Activated CD8-positive, alpha-beta memory T cell treated with anti-CD3 and anti-CD28 coated beads, Interleukin-2, amount 50 U/mL, for 1 hour (primary cell): Measurements from ENCODE around the gene SLC43A3.

Experiments
- DNase-seq: peaks from one replicate; pipeline ENCODE4 v3.0.0-alpha.2; 2020; ENCODE audit errors: extremely low read depth

The SLC43A3 gene

GRCh38 chr11:57426929-57427726 is at the start of gene SLC43A3:
TSS of gene SLC43A3 (minus strand) at chr11:57427121. CDS start at chr11:57426172, 949 bp downstream.
- DNase-seq, result no peak

GRCh38 chr11:57476047-57476756 is 49.3 kb upstream of the SLC43A3 start:
- no peak for DNase-seq

GRCh38 chr11:57475671-57476046 is 48.7 kb upstream of the SLC43A3 start:
- no peak for DNase-seq

GRCh38 chr11:57475191-57475590 is 48.3 kb upstream of the SLC43A3 start:
- DNase-seq, result no peak

- DNase-seq, result no peak
These were observed 47.8 kb upstream of the SLC43A3 start for GRCh38 chr11:57474803-57475115.

- no peak for DNase-seq
These were observed 47.3 kb upstream of the SLC43A3 start for GRCh38 chr11:57474017-57474802.

GRCh38 chr11:57473285-57473841 is 46.4 kb upstream of the SLC43A3 start:
- no peak for DNase-seq

GRCh38 chr11:57471496-57471895 is 44.6 kb upstream of the SLC43A3 start:
- DNase-seq, result no peak

- DNase-seq, result no peak
These were observed 42.3 kb upstream of the SLC43A3 start for GRCh38 chr11:57469268-57469667.

GRCh38 chr11:57468276-57468675 is 41.4 kb upstream of the SLC43A3 start:
- DNase-seq, result no peak

GRCh38 chr11:57467508-57468157 is 40.7 kb upstream of the SLC43A3 start:
- no peak for DNase-seq

GRCh38 chr11:57466680-57467079 is 39.8 kb upstream of the SLC43A3 start:
- DNase-seq, result no peak

- no peak for DNase-seq
These were observed 37.7 kb upstream of the SLC43A3 start for GRCh38 chr11:57464539-57465181.

- DNase-seq, result no peak
These were observed 37.0 kb upstream of the SLC43A3 start for GRCh38 chr11:57463671-57464538.

- DNase-seq, result no peak
These were observed 35.7 kb upstream of the SLC43A3 start for GRCh38 chr11:57462597-57462996.

GRCh38 chr11:57461841-57462489 is 35.0 kb upstream of the SLC43A3 start:
- DNase-seq, result no peak

GRCh38 chr11:57460758-57461749 is 34.1 kb upstream of the SLC43A3 start:
- no peak for DNase-seq

GRCh38 chr11:57460022-57460757 is 33.3 kb upstream of the SLC43A3 start, which contains the start of gene RTN4RL2:
TSS of gene RTN4RL2 (plus strand) at chr11:57460528. CDS start at chr11:57460866, 338 bp downstream.
- DNase-seq, result no peak
